22Rv1 (cell line): Measurements from ENCODE around the gene HS1BP3.

ENCODE experiments used
- H3K27ac ChIP-seq: fragments of 450-650 bp; 2 replicates; pipeline ENCODE4 v1.5.1; 2017
- CTCF ChIP-seq: fragments of 450-650 bp; IDR thresholded peaks from 2 replicates; pipeline ENCODE4 v1.5.1; 2017; ENCODE audit warnings: mild to moderate bottlenecking
- ZFX ChIP-seq: fragments of 450-650 bp; IDR thresholded peaks from 2 replicates; pipeline ENCODE4 v1.6.1; 2017; ENCODE audit warnings: antibody characterized with exemption, borderline replicate concordance

HS1BP3 gene

GRCh38 chr2:20623241-20623640 is 27.7 kb downstream of the HS1BP3 start:
- TF ChIP-seq CTCF = no peak
- TF ChIP-seq ZFX = no peak

GRCh38 chr2:20622731-20623130 is 28.2 kb downstream of the HS1BP3 start:
- TF ChIP-seq CTCF (no peak), ZFX (no peak)
- H3K27ac ChIP-seq = no peak overlapping the region

More at GRCh38 chr2:20623241-20623640, 27.7 kb downstream of the HS1BP3 start:
- H3K27ac ChIP-seq = no peak overlapping the region

- no peak for TF ChIP-seq CTCF
- no peak for TF ChIP-seq ZFX
- H3K27ac ChIP-seq = no peak overlapping the region
These were observed 28.6 kb downstream of the HS1BP3 start for GRCh38 chr2:20622296-20622686.

GRCh38 chr2:20621366-20622295 is 29.3 kb downstream of the HS1BP3 start:
- no peak for TF ChIP-seq CTCF
- TF ChIP-seq ZFX = no peak
- H3K27ac ChIP-seq = no peak overlapping the region

- TF ChIP-seq ZFX (no peak), CTCF (no peak)
- no peak overlapping the region for H3K27ac ChIP-seq
These were observed 30.1 kb downstream of the HS1BP3 start for GRCh38 chr2:20620696-20621365.

- TF ChIP-seq CTCF (no peak), ZFX (no peak)
- no peak overlapping the region for H3K27ac ChIP-seq
These were observed 30.6 kb downstream of the HS1BP3 start for GRCh38 chr2:20620271-20620681.

GRCh38 chr2:20619624-20620024 is 31.3 kb downstream of the HS1BP3 start:
- TF ChIP-seq ZFX = no peak
- H3K27ac ChIP-seq = no peak overlapping the region
